GM19395 (cell line): ENCODE measurements around the gene ZNF548.

Experiments
- ATAC-seq: cut with Tn5 transposase; IDR thresholded peaks from one replicate; pipeline ENCODE4 v1.9.1; 2021; ENCODE audit warnings: mild to moderate bottlenecking, moderate library complexity; ENCODE audit not compliant: unreplicated experiment

ZNF548 gene

DNA sequence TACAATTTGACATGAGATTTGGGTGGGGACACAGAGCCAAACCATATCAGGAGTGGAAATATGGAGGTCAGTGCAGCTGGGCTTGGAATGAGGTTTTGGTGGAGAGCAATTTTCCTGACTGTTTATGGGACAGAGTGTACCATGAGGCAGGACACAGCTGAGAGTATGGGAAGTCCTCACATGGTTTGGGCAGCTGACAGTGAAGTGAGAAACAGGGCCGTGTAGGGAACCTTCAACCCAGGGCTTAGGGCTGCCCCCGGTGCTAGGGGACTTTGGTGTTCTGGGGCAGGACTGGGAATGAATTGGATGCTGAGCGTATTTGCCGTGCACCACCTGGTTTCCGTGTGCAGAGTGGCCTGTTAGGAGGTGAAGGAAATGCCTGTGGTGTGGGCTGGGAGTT is 6.1 kb downstream of the ZNF548 start:
- no peak for ATAC-seq

GRCh38 chr19:57398868-57399267 is 9.2 kb downstream of the ZNF548 start:
- ATAC-seq = no peak

DNA sequence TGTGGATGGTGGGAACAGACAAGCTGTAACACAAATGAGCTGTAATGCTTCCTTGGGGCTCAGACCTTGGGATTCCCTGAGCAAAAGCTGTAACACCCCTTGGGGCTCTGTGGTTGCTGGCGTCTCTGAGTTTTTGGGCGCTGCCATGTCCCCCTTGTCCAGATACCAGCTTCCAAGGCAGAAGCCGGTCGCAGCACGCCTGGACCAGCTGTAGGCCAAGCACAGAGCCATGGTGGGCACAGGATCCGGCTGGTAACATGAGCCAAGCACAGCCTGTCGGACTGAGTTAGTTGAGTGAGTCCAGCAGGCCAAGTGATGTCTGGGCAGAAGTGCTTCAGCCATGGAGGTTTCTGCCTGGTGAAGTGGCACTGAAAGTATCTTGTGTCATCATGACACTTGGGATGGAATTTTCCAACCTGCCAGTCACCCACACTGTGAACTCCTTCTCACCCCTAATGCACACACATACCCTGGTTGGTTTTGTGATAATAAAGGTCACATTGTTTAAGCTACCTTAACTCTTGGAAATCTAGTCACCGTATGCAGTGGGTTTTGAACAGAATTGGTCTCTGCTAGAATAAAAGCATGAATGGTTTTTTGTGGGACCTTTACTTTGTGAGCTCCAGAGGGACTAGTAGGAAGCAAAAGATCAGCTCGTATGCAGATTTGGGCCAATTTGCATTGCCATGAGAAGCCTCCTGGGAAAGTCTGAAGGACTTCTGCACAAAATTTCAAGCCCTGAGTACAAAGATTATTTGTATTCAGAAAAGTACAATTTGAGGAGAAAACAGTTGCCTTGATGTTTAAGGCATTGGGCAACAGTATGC is 14.3 kb downstream of the ZNF548 start:
- no peak for ATAC-seq

GRCh38 chr19:57406516-57407123 is 17.0 kb downstream of the ZNF548 start:
- no peak for ATAC-seq

DNA sequence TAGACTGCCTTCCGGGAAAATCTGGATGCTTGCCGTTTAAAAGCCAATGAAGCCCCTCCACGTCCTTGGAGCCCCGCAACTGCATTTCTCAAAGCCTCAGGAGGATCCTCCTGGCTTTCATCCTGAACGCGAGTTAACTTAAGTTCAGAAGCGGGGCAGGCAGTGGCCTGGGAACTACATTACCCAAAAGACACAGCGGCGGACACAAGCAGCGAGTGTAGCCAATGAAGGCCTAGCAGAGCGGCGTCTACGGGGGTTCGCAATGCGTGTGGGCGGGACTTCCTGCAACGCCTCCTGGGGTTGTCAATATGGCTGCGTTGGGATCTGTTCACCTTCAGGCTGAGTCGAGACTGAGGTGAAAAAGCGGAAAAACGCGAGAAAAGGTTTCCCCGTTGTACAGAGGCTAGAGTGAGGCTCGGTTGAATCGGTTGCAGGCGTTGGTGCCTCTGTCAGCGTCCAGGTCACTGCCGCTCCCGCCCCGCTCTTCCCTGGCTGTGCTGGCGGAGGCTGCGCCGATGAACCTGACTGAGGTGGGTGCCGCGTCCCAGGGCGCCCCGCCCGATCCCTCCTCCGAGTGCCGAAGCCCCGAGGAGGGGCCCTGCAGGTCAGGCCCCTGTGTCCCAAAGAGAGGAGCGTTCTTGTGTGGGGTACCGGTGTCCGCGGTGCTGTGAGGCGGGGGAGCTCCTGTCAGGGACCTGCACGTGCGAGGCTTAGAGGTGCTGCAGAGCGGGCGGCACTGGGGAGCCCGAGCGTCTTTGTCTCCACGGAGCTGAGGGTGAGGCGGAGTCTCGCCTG is 21.4 kb downstream of the ZNF548 start, which contains the start of gene ZNF17:
TSS of gene ZNF17 (plus strand) at position 285 of the 795 bp plus-strand sequence. CDS start 2,455 bp downstream, outside the sequence.
- peak; percentile 99 for ATAC-seq

GRCh38 chr19:57419439-57419838 is 29.8 kb downstream of the ZNF548 start:
- ATAC-seq = no peak

DNA sequence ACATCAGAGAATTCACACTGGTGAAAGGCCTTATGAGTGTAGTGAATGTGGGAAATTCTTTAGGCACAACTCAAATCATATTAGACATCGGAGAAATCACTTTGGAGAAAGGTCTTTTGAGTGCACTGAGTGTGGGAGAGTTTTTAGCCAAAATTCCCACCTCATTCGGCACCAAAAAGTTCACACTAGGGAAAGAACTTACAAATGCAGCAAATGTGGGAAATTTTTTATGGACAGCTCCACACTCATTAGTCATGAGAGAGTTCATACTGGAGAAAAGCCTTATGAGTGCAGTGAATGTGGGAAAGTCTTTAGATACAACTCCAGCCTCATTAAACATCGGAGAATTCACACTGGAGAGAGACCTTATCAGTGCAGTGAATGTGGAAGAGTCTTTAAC is 31.4 kb downstream of the ZNF548 start:
- no peak for ATAC-seq

GRCh38 chr19:57434386-57435061 is 44.9 kb downstream of the ZNF548 start:
- peak; percentile 9 for ATAC-seq

DNA sequence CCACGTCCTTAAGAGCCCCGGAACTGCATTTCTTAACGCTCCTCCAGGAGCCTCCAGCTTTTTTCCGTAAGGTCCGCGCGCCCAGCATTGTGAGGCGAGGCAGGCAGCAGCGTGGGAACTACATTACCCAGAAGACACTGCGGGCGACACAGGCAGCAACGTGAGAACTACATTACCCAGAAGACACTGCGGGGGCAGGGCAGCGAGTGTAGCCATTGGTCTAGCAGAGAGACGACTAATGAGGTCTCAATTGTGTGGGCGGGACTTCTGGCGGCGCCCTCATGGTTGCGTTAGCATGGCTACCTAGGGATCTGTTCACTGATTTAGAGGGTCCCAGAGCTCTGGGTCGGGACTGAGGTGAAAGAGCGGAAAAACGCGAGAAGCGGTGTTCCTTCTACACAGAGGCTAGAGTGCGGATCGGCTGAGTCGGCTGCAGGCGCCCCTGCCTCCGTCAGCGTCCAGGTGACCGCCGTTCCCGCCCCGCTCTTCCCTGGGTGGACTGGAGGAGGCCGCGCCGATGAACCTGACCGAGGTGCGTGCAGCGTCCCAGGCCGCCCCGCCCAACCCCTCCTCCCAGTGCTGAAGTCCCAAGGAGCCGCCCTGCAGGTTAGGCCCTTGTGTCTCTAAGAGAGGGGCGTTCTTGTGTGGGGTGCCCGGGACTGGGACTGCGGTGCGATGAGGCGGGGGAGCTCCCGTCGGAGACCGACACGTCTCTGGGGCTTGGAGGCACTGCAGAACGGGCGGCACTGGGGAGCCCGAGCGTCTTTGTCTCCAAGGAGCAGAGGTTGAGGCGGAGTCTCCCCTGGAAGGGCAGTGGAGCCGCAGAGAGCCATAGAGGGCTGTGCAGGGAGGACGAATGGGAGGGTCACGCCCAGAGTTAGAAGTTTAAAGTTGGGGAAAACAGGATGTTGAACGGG is 45.7 kb downstream of the ZNF548 start, which contains the start of gene ZNF749:
TSS of gene ZNF749 (plus strand) at position 264 of the 917 bp plus-strand sequence. CDS start at position 518, 254 bp downstream.
- ATAC-seq = peak; percentile 98

- no peak for ATAC-seq
These were observed 46.8 kb downstream of the ZNF548 start for GRCh38 chr19:57436417-57436816.

DNA sequence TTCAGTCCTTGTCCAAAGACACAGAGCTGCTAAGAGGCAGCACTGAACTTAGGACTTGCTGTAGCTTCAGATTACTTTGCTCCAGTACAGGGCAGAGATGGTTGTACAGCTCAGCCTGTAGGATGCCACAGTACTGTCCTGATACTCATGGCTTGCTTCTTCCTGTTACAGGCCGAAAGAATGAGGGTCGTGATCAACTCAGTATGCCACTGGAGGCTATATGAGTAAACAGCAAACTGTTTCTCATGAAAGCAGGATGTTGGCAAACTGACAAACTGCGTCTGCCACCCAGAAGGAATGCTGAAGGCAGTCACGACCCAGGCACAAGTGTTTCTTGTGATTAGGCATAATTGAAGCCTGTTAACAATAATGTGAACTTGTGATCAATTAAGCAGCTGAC is 48.3 kb downstream of the ZNF548 start:
- no peak for ATAC-seq

GRCh38 chr19:57438925-57439324 is 49.3 kb downstream of the ZNF548 start:
- ATAC-seq = no peak

GRCh38 chr19:57441979-57442752 is 52.5 kb downstream of the ZNF548 start:
- ATAC-seq = no peak

DNA sequence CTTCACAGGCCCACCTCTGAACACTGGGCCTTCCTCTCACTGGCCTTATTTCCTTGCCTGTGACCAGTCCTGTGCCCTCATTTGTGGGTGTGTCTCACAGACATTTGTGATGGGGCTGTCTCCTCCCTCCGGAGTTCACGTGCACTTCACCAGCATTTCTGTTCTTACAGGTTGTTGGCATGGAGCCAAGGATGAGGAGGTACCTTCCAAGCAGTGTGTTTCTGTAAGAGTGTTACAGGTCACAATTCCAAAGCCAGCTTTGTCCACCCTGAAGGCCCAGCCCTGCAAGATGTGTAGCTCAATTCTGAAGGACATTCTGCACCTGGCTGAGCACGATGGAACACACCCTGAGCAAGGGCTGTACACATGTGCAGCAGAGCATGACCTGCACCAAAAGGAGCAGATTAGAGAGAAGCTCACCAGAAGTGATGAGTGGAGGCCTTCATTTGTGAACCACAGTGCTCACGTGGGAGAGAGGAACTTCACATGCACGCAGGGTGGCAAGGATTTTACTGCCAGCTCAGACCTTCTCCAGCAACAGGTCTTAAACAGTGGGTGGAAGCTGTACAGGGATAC is 53.6 kb downstream of the ZNF548 start:
- no peak for ATAC-seq

- no peak for ATAC-seq
These were observed 62.7 kb downstream of the ZNF548 start for GRCh38 chr19:57452307-57452706.
